GM18511 (cell line): ENCODE results near the gene MGMT.

Experiments used
- ATAC-seq: cut with Tn5 transposase; IDR thresholded peaks from one replicate; pipeline ENCODE4 v1.9.1; 2021; ENCODE audit warnings: mild to moderate bottlenecking, moderate library complexity; ENCODE audit not compliant: unreplicated experiment

The MGMT gene

DNA sequence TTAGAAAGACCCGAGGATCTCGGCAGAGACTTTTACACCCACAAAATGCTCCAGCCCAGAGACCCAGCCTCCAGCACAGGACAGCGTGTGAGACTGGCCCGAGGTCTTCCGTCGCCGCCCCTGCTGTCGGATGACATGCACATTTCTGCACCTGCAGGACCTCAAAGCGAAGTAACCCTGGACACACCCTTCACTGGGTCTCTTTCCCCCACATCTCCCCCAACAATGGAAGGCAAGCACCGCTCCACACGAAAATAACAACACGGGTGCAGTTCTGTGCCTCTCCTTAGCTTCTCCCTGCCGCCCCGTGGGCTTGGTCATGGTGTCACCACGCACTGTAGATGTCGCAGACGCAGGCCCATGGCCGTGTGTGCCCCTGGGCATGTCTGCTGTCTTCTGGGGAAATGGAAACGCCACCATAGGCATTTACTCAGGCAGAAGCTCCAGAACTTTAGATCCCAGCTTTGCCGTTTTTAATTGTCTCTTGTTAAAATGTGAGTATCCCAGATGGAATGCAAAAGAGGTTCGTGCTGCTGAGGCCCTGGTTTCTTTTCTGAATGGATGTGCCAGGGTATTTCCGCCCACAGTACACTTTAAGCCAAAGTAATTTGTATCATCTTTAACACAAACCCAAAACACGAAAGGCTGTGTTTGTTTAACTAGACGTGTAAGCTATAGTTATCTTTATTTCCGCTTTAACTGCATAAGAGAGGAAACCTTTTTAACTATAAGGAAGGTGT lies 237.9 kb downstream of the MGMT start:
- no peak for ATAC-seq

DNA sequence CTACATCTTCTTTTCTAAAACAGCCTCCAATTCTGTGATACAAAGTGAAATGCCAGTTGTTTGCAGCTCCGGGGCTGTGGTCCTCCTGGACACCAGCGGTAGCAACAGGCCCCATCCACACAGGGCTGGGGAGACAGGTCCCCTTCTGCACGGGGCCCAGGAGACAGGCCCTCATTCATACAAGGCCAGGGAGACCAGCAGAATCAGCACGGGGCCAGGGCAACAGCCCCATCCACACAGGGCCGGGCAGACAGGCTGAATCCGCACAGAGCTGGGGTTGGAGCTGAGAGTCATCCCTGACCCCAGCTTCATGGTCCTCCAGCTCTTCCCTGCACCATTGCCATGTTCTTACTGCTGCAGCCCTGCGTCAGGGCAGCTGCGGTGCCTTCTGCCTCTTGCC lies 238.6 kb downstream of the MGMT start:
- no peak for ATAC-seq

DNA sequence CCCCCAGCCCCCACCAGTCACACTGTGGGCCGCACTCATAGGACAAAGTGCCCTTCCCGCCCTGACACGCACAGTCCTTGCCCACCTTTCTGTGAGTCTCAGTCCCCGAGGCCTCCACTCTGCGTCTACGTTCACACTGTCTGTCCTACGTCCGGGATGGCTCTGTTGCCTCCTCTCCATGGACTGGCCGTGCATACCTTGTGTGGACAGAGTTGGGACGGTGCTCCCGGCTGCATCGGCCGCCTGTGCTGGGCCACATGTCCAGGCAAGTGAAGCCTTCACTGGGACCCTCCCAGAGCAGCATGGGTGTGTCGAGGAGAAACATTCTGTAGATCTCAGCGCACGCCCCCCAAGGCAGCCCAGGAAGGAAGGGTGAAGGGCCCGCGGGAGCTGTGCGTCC lies 239.0 kb downstream of the MGMT start:
- ATAC-seq: no peak

DNA sequence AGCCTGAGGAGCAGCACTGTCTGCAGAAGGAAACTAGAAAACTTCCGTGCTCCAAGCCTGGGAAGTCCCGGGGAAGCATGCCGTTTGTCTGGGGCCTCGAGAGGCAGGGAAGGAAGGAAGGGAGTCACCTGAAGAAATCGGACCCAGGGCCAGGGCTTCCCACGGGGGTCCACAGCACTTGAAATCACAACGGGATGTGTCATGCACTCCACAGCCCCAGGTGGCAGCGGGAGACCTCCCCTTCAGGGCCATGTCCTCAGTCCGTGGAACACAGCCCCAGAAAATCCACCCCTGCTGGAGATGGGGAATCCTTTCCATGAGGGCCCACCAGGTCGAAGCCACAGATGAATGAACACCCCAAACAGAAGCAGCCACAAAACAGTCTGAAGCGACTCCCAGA lies 239.5 kb downstream of the MGMT start:
- ATAC-seq: no peak

DNA sequence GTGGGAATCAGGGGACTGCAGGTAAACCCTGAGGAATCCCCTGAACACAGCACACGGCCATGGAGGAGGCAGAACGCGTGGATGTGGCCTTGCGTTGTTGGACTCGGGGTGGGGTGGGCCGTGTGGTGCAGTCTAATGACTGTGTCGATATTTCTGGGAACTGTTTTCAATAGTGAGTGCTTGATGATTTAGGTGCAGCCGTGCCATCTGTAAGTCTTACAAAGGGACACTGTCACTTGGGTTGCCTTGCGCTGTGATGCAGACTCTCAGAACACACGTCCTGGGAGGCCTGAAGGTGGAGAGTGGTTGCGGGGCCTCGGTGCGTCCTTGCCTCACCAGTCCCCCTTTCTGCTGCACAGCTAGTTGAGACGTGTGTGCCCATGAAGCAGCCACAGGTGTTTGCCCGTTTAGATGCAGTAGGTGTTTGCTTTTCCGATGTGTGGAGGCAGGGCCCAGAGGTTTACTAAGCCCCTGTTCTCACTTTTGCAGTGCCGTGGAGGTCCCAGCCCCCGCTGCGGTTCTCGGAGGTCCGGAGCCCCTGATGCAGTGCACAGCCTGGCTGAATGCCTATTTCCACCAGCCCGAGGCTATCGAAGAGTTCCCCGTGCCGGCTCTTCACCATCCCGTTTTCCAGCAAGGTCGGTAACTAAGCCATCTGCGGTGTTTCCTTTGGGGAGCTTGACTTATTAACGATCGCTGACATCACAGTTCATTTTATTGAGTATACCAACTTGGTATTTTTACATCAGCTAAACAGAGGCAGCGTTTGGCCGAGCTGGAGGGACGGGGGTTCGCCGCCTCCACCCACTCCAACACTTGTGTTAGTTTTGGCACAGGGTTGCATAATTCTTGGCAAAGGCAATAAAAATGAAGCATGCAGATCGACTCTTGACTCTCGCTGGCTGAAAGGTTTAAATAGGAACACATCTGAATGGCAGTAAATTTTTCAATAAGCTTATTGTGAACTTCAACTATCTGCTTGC lies 240.7 kb downstream of the MGMT start:
- no peak for ATAC-seq

DNA sequence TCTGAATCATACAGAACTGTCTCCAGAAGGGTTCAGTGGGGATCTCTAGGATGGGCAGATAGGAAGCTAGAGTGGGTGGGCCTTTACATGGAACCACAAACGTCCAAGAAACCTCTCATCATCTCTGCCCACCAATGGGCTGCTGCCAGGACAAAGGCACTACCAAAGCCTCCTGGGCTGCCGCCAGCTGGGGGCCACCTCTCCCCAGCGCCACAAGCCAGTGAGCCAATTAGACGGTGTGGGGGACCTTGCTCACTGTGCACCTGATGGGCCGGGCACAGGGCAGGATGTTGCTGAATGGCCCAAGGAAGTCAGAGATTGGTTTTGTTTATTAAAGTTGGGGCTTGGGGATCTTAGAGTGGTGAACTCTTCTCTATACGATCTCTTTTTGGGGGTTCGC lies 242.1 kb downstream of the MGMT start:
- no peak for ATAC-seq

DNA sequence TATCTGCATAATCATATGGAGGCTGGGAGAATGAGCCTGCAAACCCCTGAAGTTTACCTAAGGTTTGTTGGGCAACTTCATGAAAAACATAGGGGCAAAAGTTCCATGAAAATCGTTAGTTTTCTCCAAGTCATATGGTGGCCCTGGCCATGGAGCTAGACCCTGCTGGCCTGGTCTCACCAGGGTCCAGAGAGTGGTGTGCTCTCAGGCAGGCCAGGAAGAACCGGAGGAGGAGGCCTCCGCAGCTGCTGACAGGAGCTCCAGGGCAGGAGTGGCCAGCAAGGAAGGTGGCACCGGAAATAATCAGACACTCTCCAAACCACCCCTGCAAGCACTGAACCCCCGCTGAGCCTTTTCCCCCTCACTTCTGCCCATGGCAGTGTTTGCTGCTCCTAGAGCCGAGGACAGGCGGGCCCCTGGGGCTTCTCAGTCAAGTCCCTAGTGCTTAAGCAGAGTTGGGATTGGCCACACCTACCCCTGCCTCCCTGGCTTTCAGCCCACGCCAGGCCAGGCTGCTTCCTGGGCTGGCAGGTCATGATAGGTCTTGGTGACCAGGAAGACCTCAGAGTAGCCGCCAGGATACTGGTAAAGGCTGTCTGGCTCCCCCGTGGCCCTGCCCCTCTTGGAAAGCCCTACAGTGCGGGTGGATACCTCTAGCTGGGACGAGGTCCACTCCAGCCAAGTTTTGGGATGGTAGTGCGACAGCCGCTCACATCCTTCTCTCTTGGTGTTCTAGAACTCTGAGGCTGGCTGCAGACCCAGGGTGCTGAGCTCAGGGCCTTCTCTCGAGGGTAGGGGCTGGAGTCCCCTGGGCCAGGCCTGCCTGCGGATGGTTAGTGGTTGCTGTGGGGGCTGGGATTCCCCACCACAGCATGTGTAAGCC lies 242.8 kb downstream of the MGMT start:
- no peak for ATAC-seq

DNA sequence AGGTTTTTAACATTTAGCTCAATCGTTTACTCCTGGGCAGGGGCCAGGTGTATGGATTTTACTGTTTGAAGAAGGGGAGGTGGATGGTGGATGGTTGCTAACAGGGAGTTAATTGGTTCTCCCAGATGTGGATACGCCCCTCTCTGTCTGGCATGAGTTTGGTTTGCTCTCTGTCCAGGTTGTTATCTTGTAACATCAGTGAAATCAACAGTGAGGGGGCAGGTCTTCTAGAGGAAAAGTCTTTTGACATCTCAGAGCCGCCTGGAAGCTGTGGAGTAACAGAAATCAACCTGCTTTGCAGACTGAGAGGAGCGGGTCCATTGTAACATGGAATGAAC lies 243.4 kb downstream of the MGMT start:
- no peak for ATAC-seq

DNA sequence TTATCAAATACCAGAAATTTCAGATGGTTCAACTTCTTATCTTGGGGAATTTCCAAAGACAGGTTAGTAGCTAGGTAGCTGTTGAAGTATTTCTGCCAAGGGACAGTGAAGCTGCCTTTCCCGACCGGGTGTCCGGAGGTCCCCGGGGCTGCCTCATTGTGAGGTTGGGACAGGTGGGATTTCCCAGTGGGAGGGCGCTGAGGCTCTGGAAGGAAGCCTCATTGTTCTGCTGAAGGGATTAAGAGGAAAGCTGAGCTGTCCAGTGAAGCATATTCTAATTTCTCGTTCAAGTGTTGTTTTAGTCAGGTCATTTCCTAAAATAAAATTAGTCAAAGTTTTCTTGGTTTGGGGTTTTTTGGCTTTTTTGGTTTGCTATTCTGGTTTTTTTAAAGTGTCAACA lies 244.2 kb downstream of the MGMT start:
- no peak for ATAC-seq

DNA sequence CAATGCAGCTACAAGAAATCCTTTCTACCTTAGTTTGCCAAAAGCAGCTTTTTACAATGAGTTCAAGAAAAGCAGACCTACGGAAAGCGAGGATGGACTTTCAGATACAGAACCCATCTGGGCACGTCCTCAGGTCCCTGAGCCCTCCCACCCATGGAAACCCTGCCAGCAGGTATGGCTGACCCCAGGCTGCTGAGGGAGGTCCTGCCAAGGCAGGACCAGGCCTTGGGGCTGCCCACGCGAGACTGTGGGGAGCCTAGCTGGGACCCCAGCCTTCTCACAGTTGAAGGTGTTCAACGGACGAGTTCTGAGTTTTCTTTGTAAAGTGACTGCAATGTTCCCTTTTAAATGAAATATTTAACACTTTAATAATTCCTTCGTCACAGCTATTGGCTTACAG lies 245.0 kb downstream of the MGMT start:
- no peak for ATAC-seq

DNA sequence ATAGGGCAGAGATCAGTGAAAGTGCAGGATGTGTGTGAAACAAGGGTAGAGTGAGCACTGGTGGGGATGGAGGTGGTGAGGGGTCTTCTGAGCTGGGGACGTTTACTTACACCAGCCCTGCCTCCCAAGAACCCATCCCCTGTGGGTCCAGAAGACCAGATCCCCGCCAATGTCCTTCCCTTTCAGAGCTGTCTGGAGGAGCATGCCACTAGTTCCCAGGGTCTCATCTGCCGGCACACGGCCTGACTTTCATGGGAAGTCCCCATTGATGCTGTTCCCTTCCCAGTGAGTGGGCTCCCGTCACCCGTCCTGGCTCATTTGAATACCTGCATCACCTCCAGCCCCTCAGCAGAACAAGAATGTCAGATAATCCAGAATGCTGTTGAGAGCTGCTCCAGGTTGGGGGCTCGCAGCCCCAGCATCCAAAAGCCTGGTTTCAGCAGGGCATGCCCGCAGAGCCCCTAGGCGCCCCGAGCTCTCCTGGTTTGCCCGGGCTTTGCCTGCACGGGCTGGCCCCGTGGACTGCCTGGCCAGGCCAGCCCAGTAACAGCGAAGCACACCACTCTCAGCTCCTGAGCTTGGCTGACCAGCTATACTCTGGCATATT lies 246.7 kb downstream of the MGMT start:
- no peak for ATAC-seq

DNA sequence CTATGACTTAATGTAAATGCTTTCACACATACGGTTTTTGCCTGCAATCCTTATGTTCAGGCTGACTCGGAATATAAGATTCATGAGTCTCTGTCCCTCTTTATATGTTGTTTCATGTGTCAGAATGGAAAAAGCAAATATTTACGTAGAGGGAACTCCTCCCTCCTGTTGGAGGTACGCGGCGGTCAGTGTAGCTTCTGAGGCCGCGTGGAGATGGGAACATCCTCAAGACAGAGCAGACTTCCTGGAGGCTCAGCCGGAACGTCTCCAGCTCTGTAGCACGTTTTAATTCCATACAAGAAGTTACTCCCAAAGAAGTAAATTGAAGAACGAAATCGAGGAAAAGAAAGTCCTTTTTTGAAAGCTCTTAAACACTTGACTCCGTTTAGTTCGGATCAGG lies 248.8 kb downstream of the MGMT start:
- ATAC-seq: no peak

DNA sequence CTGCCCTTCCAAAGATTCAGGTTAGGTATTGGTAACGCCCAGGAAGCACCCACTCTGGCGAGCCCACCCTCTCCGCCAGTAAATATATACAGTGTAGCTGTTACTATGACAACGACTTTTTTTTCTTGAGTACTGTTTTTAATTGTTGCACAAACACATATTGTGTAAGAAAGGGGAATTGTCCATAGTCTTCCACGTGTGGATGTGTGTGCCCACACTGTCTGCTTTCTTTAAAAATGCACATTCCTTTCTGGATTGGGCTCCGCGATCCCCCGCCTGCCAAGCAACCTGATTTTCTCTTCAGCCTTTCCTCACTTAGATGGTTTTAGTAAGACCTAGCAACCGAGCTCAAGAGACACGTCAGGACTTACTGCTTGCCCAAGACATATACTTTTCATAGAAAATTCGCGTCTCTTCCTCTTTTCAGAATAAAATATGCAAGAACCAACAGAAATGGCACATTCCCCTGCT lies 249.2 kb downstream of the MGMT start:
- no peak for ATAC-seq

DNA sequence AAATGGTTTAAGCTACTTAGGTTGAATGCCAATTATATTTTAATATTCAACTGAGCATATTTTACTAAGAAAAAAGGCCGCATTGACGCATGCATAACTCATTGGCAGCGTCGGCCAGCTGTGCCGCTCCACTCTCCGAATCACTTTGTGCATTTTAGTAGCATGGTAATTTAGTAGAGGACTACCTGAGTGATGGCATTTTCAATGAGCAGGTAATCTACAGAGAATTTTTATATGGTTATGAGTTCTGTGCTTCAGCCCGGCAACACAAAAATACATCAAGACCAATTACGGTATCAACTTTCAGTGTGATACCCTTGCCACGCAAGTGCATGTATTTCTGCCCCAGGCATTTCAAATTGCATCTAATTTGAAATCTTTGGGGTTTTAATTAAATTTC lies 249.8 kb downstream of the MGMT start:
- no peak for ATAC-seq

DNA sequence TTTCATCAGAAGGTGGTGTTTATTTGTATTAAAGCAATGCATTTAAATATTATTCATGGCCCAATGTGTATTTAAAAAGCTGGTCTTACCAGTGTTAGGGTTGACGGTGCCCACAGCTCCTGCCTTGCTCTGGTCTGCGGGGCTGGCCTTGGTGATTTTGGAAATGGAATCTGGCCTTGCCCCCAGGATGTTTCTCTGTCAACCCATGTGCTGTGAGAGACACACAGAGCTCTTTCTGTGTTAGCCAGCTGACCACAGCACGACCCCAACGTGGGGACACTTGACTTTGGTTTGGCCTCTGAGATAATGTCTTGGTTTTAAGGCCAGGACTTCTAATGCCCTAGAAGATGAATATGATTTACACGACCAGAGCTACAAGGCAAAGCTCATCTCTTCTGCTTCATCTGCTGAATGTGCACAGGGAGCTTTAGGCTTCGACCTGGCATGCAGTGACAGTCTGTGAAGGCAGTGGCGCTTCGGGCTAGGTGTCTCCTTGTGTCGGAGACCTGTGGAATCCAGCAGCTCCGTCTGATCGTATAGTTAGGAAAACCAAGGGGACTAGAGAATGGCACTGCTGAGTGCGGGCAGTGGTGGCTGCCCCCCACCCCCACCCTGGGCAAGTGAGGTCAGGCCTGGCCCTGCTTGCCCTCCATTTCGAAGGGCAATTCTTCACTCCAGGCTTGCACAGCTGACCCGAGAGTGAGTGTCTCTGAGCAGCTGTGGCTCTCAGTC lies 250.9 kb downstream of the MGMT start:
- no peak for ATAC-seq

DNA sequence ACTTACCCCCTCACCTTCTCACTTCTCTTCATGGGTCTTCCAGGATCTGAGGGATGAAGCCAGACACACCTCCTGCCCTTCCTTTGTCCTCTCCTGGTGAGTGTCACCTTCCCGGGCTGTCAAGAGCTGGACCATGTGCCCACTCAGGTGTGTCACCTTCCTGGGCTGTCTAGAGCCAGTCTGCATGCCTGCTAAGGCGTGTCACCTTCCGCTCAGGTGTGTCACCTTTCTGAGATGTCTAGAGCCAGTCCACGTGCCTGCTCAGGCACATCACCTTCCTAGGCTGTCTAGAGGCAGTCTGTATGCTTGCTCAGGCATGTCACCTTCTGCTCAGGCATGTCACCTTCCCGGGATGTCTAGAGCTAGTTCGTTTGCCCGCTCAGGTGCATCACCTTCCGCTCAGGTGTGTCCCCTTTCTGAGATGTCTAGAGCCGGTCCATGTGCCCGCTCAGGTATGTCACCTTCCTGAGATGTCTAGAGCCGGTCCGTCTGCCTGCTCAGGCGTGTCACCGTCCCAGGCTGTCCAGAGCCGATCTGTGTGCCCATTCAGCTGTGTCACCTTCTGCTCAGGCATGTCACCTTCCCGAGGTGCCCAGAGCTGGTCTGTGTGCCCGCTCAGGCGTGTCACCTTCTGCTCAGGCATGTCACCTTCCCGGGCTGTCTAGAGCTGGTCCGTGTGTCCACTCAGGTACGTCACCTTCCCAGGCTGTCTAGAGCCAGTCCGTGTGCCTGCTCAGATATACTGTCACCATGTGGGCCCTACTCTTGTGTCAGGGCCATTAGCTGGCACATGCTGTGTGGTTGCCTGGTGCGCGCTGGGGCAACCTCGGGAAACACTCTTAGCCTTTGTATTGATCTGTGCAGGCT lies 251.7 kb downstream of the MGMT start:
- ATAC-seq: no peak

DNA sequence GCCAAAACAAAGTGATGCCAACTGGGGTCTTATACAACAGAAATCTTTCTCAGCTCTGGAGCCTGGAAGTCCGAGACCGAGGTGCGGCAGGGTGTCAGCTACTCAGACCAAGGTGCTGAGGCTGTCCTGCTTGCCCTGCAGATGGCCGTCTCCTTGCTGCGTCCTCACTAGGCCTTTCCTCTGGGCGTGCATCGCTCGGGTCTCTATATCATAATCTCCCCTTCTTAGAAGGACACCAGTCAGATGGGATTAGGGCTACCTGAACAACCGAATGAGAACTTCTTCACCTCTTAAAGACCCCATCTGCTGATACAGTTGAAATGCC lies 252.3 kb downstream of the MGMT start:
- no peak for ATAC-seq

DNA sequence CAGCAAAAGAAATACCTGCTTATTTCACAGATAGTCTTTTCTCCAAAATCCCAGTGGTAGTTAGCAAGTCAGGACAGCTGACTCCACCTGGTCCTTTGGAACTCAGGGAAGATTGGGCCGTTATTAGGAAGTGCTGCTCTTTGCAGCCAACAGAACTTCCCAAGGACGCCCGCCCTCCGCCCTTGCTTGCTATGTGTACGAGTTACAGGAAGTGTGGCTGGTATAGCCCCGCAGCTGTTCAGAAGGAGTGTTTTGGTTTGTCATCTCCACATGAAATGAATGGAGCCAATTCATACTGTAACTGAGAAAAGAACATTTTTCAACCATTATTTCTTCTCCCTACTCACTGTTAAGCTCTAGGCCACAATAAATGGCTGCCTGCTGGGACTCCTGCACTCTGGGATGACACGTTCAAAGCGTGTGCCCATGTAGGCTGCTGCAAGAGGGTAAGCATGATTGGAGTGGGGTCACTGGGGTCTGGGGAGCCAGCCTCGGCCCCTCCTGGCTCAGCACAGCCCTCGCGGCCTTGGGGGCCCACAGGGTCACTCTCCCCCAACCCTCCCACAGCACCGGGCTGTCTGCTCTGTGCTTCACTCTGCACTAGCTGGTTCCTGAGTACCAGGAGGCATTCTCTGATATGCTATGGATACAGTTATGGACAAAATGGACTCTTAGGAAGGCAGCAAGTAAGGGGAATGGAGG lies 253.0 kb downstream of the MGMT start:
- ATAC-seq: no peak

DNA sequence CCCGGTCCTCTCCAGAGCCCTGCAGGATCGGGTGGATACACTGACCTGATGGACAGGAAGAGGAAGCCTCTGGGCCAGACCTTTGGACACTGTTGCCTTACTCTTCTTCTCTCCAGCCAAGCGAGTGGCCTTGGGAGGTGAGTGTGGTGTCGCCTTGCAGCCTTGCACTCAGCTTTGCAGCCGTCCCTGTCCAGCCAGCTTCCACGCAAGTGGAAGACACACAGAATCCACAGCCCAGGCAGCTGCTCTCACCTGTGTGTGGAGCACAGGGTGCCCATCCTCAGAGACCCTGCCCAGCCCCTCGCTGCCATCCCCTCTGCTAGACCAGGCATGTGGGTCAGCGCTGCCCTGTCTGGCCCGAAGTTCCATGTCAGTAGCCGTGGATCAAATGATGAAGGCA lies 258.0 kb downstream of the MGMT start:
- no peak for ATAC-seq
